ENCODE measurements around the gene NXPH2. TPM values are rescaled to one million over a fixed set of nuclear protein-coding genes. Genes with fewer than 3 reads are reported as not detected.

Gene NXPH2
- total RNA-seq, 4 donors from 2014 or later: not detected

GRCh38 chr2:138640921-138641676 lies 139.1 kb downstream of the NXPH2 start:
- intact Hi-C loops (cut with DNase I; ENCODE audit: low total_unique reads): no loop called here
- ATAC-seq: no peak

DNA sequence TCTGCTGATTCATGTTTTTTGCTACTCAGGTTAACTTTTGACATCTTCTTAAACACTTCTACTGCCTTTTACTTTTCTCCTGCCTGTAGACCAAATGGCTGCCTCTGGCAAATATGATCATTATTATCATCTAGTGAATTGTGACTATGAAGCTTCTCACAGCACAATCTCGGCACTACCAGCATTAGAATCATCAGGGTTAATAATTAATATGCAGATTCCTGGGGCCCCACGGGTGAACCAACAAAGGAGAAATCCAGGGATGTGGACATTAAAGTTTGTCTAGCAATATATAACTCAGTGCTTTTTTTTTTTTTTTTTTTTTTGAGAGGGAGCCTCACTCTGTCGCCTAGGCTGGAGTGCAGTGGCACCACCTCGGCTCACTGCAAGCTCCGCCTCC lies 142.5 kb downstream of the NXPH2 start:
- intact Hi-C loops (cut with DNase I; ENCODE audit: low total_unique reads): no loop called here
- TF ChIP-seq POLR2A (IDR thresholded peaks at IDR 0.05) (no peak), CTCF (IDR thresholded peaks at IDR 0.05 in 4 of 5, conservative IDR thresholded peaks at IDR 0.05 in 1 of 5) (no peak)
- H3K27me3 ChIP-seq: no peaks in the 10 kb centered on the region
- no peaks in the 10 kb centered on the region for H3K9me3 ChIP-seq
- no peaks in the 10 kb centered on the region for H3K4me1 ChIP-seq
- ATAC-seq (no peak), DNase-seq (no peak)
- H3K36me3 ChIP-seq: no peaks in the 10 kb centered on the region
- in situ Hi-C loops (cut with MboI; ENCODE audit: low sequenced_read_pairs in 4 of 4): no loop called here
- H3K4me3 ChIP-seq: no peak overlapping the region
- no peak overlapping the region for H3K27ac ChIP-seq

More at GRCh38 chr2:138640921-138641676, 139.1 kb downstream of the NXPH2 start:
- in situ Hi-C loops (cut with MboI; ENCODE audit: low sequenced_read_pairs in 4 of 4): no loop called here
- Histone ChIP-seq H3K4me1 (no peaks in the 10 kb centered on the region), H3K4me3 (no peak overlapping the region), H3K36me3 (no peaks in the 10 kb centered on the region), H3K27me3 (no peaks in the 10 kb centered on the region), H3K9me3 (no peaks in the 10 kb centered on the region), H3K27ac (no peak overlapping the region)
- TF ChIP-seq CTCF (IDR thresholded peaks at IDR 0.05 in 4 of 5, conservative IDR thresholded peaks at IDR 0.05 in 1 of 5) (no peak), POLR2A (IDR thresholded peaks at IDR 0.05) (no peak)
- DNase-seq: no peak

DNA sequence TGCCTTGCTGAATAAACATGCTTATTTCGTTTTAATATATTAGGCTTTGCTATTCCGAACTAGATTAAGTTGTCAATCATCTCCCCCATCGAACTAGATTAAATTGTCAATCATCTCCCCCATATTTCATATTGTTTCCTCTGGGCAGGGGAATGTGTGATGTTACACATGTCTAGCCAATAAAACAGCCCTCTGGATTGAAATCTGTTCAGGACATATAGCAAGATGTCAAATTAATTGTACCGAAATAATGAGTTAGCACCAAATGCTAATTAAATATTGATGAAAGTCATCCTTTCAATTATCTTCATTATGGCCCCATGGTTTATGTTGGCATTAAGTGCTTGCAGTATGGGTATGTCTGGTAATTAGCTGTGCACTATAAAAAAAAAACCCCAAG lies 143.1 kb downstream of the NXPH2 start:
- no peak for TF ChIP-seq CTCF (IDR thresholded peaks at IDR 0.05 in 4 of 5, conservative IDR thresholded peaks at IDR 0.05 in 1 of 5)
- no peak for TF ChIP-seq POLR2A (IDR thresholded peaks at IDR 0.05)
- H3K4me1 ChIP-seq: no peaks in the 10 kb centered on the region
- no peaks in the 10 kb centered on the region for H3K36me3 ChIP-seq
- H3K4me3 ChIP-seq: no peak overlapping the region
- H3K9me3 ChIP-seq: no peaks in the 10 kb centered on the region
- no peak overlapping the region for H3K27ac ChIP-seq
- no peak for ATAC-seq
- in situ Hi-C loops (cut with MboI; ENCODE audit: low sequenced_read_pairs in 4 of 4): no loop called here
- DNase-seq: no peak
- no peaks in the 10 kb centered on the region for H3K27me3 ChIP-seq
- intact Hi-C loops (cut with DNase I; ENCODE audit: low total_unique reads): no loop called here

DNA sequence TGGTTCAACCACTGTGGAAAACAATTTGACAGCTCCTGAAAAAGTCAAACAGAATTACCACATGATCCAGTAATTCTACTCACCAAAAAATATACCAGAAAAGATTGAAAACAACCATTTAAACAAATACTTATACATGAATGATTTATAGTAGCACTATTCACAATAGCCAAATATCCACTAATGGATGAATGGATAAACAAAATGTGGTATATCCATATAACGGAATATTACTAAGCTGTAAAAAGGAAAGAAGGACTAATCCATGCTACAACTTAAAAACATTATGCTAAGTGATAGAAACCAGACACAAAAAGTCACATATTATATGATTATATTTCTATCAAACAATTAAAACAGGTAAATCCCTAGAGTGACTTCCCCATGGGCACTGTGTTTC lies 147.1 kb downstream of the NXPH2 start:
- TF ChIP-seq POLR2A (IDR thresholded peaks at IDR 0.05): no peak
- TF ChIP-seq CTCF (IDR thresholded peaks at IDR 0.05 in 4 of 5, conservative IDR thresholded peaks at IDR 0.05 in 1 of 5): no peak
- no peaks in the 10 kb centered on the region for H3K27me3 ChIP-seq
- no peaks in the 10 kb centered on the region for H3K9me3 ChIP-seq
- ATAC-seq (no peak), DNase-seq (no peak)
- H3K4me1 ChIP-seq: no peaks in the 10 kb centered on the region
- H3K36me3 ChIP-seq: no peaks in the 10 kb centered on the region
- intact Hi-C loops (cut with DNase I; ENCODE audit: low total_unique reads) (no loop called here), in situ Hi-C loops (cut with MboI; ENCODE audit: low sequenced_read_pairs in 4 of 4) (no loop called here)
- no peak overlapping the region for H3K27ac ChIP-seq
- no peak overlapping the region for H3K4me3 ChIP-seq

Measured in gastrocnemius medialis (tissue), 4 donors.